HG03108 (cell line): ENCODE results near the gene CLMP.
"Not testable (repeated sequence)": the region's sequence is repeated elsewhere in the genome, so short reads cannot be mapped to it uniquely, and the experiment has no call there.

ENCODE experiments used
- ATAC-seq: cut with Tn5 transposase; IDR thresholded peaks from one replicate; pipeline ENCODE4 v1.9.1; 2021; ENCODE audit warnings: moderate library complexity; ENCODE audit not compliant: unreplicated experiment

The CLMP gene

GRCh38 chr11:123169821-123170220 lies 25.2 kb downstream of the CLMP start:
- ATAC-seq, result no peak

GRCh38 chr11:123168955-123169484 lies 26.0 kb downstream of the CLMP start:
- ATAC-seq, result no peak

- no peak for ATAC-seq
These were observed 26.8 kb downstream of the CLMP start for GRCh38 chr11:123168241-123168640.

- ATAC-seq, result no peak
These were observed 28.9 kb downstream of the CLMP start for GRCh38 chr11:123166071-123166559.

GRCh38 chr11:123164732-123165450 lies 30.2 kb downstream of the CLMP start:
- ATAC-seq, result no peak

GRCh38 chr11:123163621-123164020 lies 31.4 kb downstream of the CLMP start:
- ATAC-seq, result no peak

GRCh38 chr11:123161376-123162030 lies 33.5 kb downstream of the CLMP start:
- no peak for ATAC-seq

- no peak for ATAC-seq
These were observed 35.7 kb downstream of the CLMP start for GRCh38 chr11:123159183-123159857.

- no peak for ATAC-seq
These were observed 36.7 kb downstream of the CLMP start for GRCh38 chr11:123158033-123159003.

GRCh38 chr11:123152951-123153350 lies 42.1 kb downstream of the CLMP start:
- no peak for ATAC-seq

- not testable (repeated sequence) for ATAC-seq
These were observed 42.7 kb downstream of the CLMP start for GRCh38 chr11:123152346-123152745.

- no peak for ATAC-seq
These were observed 43.3 kb downstream of the CLMP start for GRCh38 chr11:123151796-123152195.

- ATAC-seq, result no peak
These were observed 43.7 kb downstream of the CLMP start for GRCh38 chr11:123151366-123151765.

GRCh38 chr11:123150882-123151281 lies 44.2 kb downstream of the CLMP start:
- ATAC-seq, result no peak

GRCh38 chr11:123148965-123149364 lies 46.1 kb downstream of the CLMP start:
- no peak for ATAC-seq

GRCh38 chr11:123145661-123146060 lies 49.4 kb downstream of the CLMP start:
- no peak for ATAC-seq

- ATAC-seq, result no peak
These were observed 49.8 kb downstream of the CLMP start for GRCh38 chr11:123145220-123145619.

GRCh38 chr11:123144707-123145106 lies 50.3 kb downstream of the CLMP start:
- no peak for ATAC-seq

- no peak for ATAC-seq
These were observed 51.1 kb downstream of the CLMP start for GRCh38 chr11:123143921-123144320.

GRCh38 chr11:123143476-123143875 lies 51.6 kb downstream of the CLMP start:
- ATAC-seq, result no peak
